Esophagus squamous epithelium (tissue), 4 donors: Measurements from ENCODE around the gene BOD1.

ENCODE experiments used
- POLR2A ChIP-seq, 4 donors: fragments of 450-650 bp; IDR thresholded peaks; one replicate each; pipeline ENCODE4 v1.6.1; 2017; ENCODE audit warnings: antibody characterized with exemption in 4 of 4, mild to moderate bottlenecking in 4 of 4, moderate library complexity in 3 of 4
- TF ChIP-seq, protein P1 (sequence below), 6 experiments: fragments of 450-650 bp in 4 of 6; fragments of 200-600 bp in 2 of 6; sonication (generic) in 2 of 6; IDR thresholded peaks; one replicate each; pipeline ENCODE4 v1.5.1; 2016 to 2019; ENCODE audit warnings: antibody characterized with exemption in 6 of 6, mild to moderate bottlenecking in 4 of 6, moderate library complexity in 4 of 6

DNA sequence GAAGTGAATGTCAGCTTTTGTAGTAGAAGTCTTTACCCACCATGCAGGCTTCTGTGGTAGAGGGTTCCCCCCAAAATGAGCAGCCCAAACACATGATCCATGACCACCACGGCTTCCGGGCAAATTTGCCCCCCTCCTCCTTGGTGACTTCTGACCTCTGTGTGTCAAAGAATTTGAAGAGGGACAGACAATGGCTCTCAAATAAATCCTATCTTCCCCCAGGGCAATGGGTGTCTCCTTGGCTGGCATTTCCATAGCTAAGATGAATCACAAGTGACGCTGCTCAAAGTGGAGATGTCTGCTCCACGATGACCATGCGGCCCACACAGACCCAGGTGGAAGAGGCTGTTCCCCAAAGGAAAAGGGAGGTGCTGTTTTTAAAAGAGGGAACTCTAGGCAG, 30.2 kb upstream of the BOD1 start:
- TF ChIP-seq POLR2A (IDR thresholded peaks at IDR 0.05): no peak
- TF ChIP-seq, protein P1, sequence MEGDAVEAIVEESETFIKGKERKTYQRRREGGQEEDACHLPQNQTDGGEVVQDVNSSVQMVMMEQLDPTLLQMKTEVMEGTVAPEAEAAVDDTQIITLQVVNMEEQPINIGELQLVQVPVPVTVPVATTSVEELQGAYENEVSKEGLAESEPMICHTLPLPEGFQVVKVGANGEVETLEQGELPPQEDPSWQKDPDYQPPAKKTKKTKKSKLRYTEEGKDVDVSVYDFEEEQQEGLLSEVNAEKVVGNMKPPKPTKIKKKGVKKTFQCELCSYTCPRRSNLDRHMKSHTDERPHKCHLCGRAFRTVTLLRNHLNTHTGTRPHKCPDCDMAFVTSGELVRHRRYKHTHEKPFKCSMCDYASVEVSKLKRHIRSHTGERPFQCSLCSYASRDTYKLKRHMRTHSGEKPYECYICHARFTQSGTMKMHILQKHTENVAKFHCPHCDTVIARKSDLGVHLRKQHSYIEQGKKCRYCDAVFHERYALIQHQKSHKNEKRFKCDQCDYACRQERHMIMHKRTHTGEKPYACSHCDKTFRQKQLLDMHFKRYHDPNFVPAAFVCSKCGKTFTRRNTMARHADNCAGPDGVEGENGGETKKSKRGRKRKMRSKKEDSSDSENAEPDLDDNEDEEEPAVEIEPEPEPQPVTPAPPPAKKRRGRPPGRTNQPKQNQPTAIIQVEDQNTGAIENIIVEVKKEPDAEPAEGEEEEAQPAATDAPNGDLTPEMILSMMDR (IDR thresholded peaks at IDR 0.05): no peak
